C4-2B (cell line): ENCODE results near the gene ABCA6.
A peak's percentile ranks its signal among the peaks of the same experiment; 100 is the strongest.

Experiments
- H3K27ac ChIP-seq: fragments of 450-650 bp; 2 replicates; pipeline ENCODE4 v1.5.1; 2017
- ZFX ChIP-seq: fragments of 450-650 bp; IDR thresholded peaks from 2 replicates; pipeline ENCODE4 v1.6.1; 2017
- TF ChIP-seq, protein P1 (sequence below): fragments of 450-650 bp; conservative IDR thresholded peaks from 2 replicates; pipeline ENCODE4 v1.5.1; 2017; ENCODE audit warnings: mild to moderate bottlenecking

Gene ABCA6

DNA sequence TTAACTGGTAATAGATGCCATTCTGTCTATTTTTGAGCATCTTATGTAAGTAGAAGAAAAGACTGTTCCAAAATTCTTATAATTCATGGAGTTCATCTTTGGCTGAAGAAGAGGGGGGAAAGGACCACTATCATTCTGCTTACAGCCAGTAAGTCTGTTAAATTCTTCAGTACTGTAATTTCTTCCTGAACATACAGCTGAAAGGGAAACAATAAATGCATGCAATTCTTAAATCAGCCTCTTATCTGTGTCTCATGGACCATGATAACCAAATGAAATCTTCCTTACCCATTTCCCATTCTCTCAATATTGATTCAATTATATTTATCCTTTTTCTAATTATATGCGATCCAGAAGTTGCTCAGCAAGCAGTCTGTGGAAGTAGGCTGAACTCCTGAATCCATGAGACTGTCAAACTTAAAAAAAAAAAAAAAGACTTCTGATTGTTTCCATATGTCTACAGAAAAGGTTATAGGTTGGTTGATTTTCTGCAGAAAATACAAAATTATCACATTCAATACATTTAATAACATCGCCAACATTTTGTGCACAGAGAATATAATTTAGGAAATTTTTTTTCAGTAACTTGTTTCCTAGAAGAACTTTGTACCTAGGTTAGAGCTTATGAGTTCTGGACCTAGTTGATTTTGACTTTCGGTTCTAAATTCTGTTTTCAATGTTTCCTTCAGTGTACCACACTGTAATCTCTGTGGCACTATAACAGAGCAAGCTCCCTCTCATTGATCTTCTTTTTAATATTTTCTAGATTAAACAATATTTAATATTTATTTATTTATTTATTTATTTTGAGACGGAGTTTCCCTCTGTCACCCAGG is 79.8 kb downstream of the ABCA6 start:
- H3K27ac ChIP-seq, result no peak overlapping the region
- TF ChIP-seq, protein P1, sequence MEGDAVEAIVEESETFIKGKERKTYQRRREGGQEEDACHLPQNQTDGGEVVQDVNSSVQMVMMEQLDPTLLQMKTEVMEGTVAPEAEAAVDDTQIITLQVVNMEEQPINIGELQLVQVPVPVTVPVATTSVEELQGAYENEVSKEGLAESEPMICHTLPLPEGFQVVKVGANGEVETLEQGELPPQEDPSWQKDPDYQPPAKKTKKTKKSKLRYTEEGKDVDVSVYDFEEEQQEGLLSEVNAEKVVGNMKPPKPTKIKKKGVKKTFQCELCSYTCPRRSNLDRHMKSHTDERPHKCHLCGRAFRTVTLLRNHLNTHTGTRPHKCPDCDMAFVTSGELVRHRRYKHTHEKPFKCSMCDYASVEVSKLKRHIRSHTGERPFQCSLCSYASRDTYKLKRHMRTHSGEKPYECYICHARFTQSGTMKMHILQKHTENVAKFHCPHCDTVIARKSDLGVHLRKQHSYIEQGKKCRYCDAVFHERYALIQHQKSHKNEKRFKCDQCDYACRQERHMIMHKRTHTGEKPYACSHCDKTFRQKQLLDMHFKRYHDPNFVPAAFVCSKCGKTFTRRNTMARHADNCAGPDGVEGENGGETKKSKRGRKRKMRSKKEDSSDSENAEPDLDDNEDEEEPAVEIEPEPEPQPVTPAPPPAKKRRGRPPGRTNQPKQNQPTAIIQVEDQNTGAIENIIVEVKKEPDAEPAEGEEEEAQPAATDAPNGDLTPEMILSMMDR, result no peak

DNA sequence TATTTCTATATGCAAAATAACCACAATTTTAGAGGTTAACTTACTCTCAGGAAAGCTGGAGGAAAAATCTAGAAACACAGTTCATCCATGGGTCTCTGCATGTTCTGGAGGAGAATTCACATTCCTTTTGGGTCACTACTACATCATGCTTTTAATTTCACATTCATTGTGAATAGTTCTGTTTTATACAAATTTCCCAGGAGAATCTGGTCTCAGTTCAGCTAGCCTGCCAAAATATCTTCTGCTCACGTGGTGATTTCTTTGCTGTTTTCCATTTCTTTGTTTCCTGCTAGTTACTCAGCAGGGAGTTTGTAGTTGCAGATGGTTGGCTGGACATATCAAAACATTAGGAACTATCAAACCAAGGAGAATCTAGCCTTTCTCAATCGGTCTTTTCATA is 80.9 kb downstream of the ABCA6 start, which contains the start of gene ABCA9:
TSS of gene ABCA9 (minus strand) at position 106 of the 400 bp plus-strand sequence. CDS start 9,801 bp downstream, outside the sequence.
- TF ChIP-seq, protein P1, result no peak
- TF ChIP-seq ZFX, result no peak
- H3K27ac ChIP-seq, result no peak within 1 kb of the TSS

DNA sequence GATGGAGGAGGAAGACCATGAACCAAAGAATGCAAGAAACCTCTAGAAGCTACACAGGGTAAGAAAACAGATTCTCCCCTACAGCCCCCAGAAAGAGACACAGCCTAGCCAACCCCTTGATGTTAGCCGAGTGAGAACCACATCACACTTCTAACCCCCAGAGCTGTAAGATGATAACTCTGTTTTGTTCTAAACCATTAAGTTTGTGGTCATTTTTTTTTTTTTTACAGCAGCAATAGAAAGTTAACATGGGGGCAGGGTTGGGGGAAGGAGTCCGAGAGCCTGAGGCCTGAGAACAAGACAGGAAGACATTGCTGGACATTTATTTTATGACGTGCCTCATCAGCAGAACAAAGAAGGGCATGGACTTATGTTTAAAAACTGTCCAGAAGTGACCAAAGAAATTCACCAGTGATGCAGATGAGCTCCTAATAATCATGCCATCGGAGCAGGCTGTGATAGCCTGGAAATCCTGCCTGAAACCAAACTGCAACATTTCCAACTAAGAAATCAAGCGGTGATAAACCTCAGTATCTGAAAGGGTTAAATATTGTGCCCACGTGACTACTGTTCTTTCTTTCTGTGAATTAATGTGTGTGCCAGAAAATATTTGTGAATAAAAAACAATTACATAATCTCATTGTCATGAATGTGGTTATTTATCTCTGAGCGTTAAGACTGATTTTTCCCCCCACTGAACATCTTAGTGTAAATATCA is 82.1 kb downstream of the ABCA6 start:
- H3K27ac ChIP-seq, result no peak overlapping the region
- TF ChIP-seq ZFX, result no peak
- TF ChIP-seq, protein P1, result no peak

DNA sequence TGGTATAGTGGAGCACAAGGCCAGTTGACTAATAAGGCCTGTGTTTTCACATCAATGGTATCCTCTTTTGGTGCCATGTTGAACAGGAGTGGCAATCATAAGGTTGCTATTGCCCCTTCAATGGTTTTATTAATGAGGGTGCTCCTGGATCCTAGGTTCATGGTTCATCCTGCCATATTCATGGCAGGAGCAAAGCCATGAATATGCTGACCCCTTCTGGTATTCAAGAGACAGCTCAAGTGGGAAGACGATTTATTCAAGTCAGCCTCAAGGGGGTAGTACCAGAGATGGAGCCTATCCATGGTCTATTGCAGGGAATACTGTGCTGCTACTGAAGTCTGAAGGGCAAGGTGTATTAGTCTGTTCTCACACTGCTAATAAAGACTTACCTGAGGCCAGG is 83.5 kb downstream of the ABCA6 start:
- no peak for TF ChIP-seq ZFX
- TF ChIP-seq, protein P1, result 0 out of 2 replicates have a peak, but pooled peaks have one; percentile 4
- H3K27ac ChIP-seq, result no peak overlapping the region

DNA sequence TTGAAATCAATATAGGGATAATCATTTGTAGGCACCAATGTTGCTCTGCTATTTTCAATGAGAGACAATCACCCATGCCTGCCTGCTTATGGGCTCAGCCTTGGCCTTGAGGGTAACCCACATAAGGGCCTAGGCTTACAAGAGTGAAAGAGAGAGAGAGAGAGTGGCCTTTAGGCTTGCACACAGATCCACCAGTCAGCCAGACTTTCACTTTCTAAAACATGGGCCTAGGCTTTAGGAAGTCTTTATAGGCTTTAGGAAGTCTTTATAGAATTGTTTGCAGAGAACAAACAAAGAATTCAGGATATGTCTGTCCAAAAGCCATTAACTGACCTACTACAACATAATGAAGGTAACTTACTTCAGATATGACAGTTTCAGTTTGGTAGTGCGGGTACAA is 84.4 kb downstream of the ABCA6 start:
- no peak for TF ChIP-seq ZFX
- TF ChIP-seq, protein P1, result no peak
- H3K27ac ChIP-seq, result no peak overlapping the region

DNA sequence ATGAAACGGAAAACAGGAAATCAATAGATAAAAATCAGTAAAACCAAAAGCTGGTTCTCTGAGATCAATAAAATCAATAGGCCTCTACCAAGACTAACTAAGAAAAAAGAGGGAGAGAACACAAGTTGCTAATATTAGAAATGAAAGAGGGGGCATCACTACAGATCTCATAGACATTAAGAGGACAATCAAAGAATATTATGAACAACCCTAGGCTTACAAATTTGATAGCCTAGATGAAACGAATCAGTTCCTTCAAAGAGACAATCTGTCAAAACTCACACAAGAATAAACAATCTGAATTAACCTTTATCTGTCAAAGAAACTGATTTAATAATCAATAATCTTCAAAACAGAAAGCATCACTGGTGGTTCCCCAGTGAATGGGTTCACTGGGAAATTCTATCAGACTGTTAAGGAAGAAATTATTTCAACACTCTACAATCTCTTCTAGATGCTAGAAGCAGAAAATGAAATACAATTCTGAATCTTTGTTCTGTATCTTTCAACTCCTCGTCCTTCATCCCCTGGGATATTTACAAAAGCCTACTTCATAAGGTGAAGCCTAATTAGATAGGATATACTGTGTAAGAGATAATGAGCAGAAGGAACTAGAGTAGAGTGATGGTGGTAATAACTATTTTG is 85.4 kb downstream of the ABCA6 start:
- H3K27ac ChIP-seq, result no peak overlapping the region
- TF ChIP-seq, protein P1, result no peak
- no peak for TF ChIP-seq ZFX

DNA sequence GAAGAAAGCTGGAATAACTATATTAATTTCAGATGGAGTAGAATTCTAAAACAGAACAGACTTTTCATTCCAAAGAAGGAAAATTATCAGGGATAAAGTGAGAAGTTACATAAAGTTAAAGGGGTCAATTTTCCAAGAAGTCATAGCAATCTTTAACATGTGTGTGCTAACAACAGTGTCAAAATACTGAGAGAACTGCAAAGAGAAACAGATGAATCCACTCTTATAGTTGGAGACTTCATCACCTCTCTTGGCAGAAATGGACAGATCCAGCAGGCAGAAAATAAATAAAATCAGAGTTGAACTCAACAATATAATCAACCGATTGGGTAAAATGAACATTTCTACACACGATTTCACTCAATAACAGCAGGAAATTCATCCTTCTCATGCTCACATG is 86.4 kb downstream of the ABCA6 start:
- no peak overlapping the region for H3K27ac ChIP-seq
- TF ChIP-seq ZFX, result no peak
- TF ChIP-seq, protein P1, result no peak
